Hepatic stellate cell (primary cell): ENCODE data around the gene LPO.

Source experiments
- DNase-seq: peaks from one replicate; pipeline ENCODE4 v3.0.0; 2011; ENCODE audit warnings: low spot score

The LPO gene

GRCh38 chr17:58229384-58229783, 9.0 kb upstream of the LPO start:
- DNase-seq, result no peak

GRCh38 chr17:58229881-58230280, 8.5 kb upstream of the LPO start:
- DNase-seq, result no peak

GRCh38 chr17:58231641-58232040, 6.7 kb upstream of the LPO start:
- no peak for DNase-seq

- peak; percentile 61 for DNase-seq
Observed at GRCh38 chr17:58232707-58233156, 5.7 kb upstream of the LPO start.

GRCh38 chr17:58233543-58233942, 4.8 kb upstream of the LPO start:
- no peak for DNase-seq

GRCh38 chr17:58234512-58234911, 3.9 kb upstream of the LPO start:
- DNase-seq, result no peak

GRCh38 chr17:58235821-58236220, 2.6 kb upstream of the LPO start:
- no peak for DNase-seq

GRCh38 chr17:58236394-58236793, 2.0 kb upstream of the LPO start:
- DNase-seq, result no peak

- no peak for DNase-seq
Observed at GRCh38 chr17:58239987-58240386, 1.6 kb downstream of the LPO start.

GRCh38 chr17:58242171-58242784, 3.9 kb downstream of the LPO start:
- DNase-seq, result no peak

- no peak for DNase-seq
Observed at GRCh38 chr17:58244963-58245362, 6.6 kb downstream of the LPO start.

- no peak for DNase-seq
Observed at GRCh38 chr17:58245428-58246103, 7.2 kb downstream of the LPO start.

- DNase-seq, result no peak
Observed at GRCh38 chr17:58246104-58246740, 7.8 kb downstream of the LPO start.

GRCh38 chr17:58246781-58247180, 8.4 kb downstream of the LPO start:
- no peak for DNase-seq

GRCh38 chr17:58247511-58248363, 9.4 kb downstream of the LPO start:
- no peak for DNase-seq

GRCh38 chr17:58248955-58249269, 10.5 kb downstream of the LPO start:
- DNase-seq, result no peak

- peak; percentile 91 for DNase-seq
Observed at GRCh38 chr17:58249270-58250133, 11.1 kb downstream of the LPO start.

- no peak for DNase-seq
Observed at GRCh38 chr17:58250344-58251011, 12.1 kb downstream of the LPO start.

- DNase-seq, result no peak
Observed at GRCh38 chr17:58252141-58252540, 13.8 kb downstream of the LPO start.

GRCh38 chr17:58253082-58253481, 14.7 kb downstream of the LPO start:
- DNase-seq, result no peak

- no peak for DNase-seq
Observed at GRCh38 chr17:58254803-58255202, 16.4 kb downstream of the LPO start.
